HepG2 (cell line): ENCODE results near the gene STAC. TPM values are rescaled to one million over a fixed set of nuclear protein-coding genes. Genes with fewer than 3 reads are reported as not detected.

ENCODE experiments used
- ATAC-seq: fragments of 200-7000 bp; cut with Tn5 transposase; 3 replicates; pipeline ENCODE4 v1.9.1; 2020; ENCODE audit warnings: mild to moderate bottlenecking, moderate library complexity
- BruUV-seq: library from RNA; stranded (reverse); fragments of 400-500 nt; replicated peaks from 2 replicates; lab custom pipeline; 2021; lab: Mats Ljungman, UMichigan
- CTCF ChIA-PET: fragments of 300-600 bp; formaldehyde crosslinking; extraction: SDS; loops from one replicate; lab custom pipeline; 2021; ENCODE audit warnings: low total read pairs, inconsistent platforms, low intra/inter-chr PET ratio; lab: Yijun Ruan, JAX
- POLR2A ChIA-PET: fragments of 350-600 bp; sonication (Branson Sonifier 250); formaldehyde crosslinking; loops from one replicate; lab custom pipeline; 2020; ENCODE audit warnings: antibody characterized with exemption, inconsistent platforms; lab: Yijun Ruan, JAX
- DNase-seq: peaks from one replicate; pipeline ENCODE4 v3.0.0-alpha.2; 2015; ENCODE audit warnings: low spot score
- FAIRE-seq: peaks from 3 replicates; lab custom pipeline; 2011; peaks lifted over from hg19 to GRCh38; lab: Jason Lieb, UNC
- H2AFZ ChIP-seq: one replicate; pipeline ENCODE4 v1.6.1; 2011; ENCODE audit warnings: low read length, inconsistent platforms
- H3K27ac ChIP-seq: fragments of 300-600 bp; 3 replicates; pipeline ENCODE4 v1.8.0; 2011; ENCODE audit warnings: mixed run types, mild to moderate bottlenecking, mixed read lengths, low read length, inconsistent platforms; ENCODE audit not compliant: insufficient read depth; ENCODE audit errors: extremely low read length
- H3K27me3 ChIP-seq, 2 experiments: fragments of 200-600 bp in 1 of 2; 2 replicates in 1 of 2; 3 replicates in 1 of 2; pipeline versions ENCODE4 v1.6.0 to v1.8.0; 2011; ENCODE audit warnings: low read length in 2 of 2, mild to moderate bottlenecking in 2 of 2, moderate library complexity in 2 of 2, inconsistent platforms in 1 of 2; ENCODE audit not compliant: insufficient read depth in 2 of 2, control insufficient read depth in 1 of 2
- H3K36me3 ChIP-seq, 2 experiments: fragments of 200-600 bp in 1 of 2; replicated peaks in 1 of 2; 2 replicates in 1 of 2; 3 replicates in 1 of 2; pipeline versions ENCODE4 v1.5.1 to v1.8.0; 2011; ENCODE audit warnings: low read length in 2 of 2, inconsistent platforms in 1 of 2; ENCODE audit not compliant: insufficient read depth in 2 of 2, control insufficient read depth in 1 of 2
- H3K4me1 ChIP-seq: 2 replicates; pipeline ENCODE4 v1.5.1; 2012; ENCODE audit warnings: low read length, inconsistent platforms; ENCODE audit not compliant: insufficient read depth
- H3K4me2 ChIP-seq: 2 replicates; pipeline ENCODE4 v1.6.0; 2011; ENCODE audit warnings: low read depth, low read length, inconsistent platforms
- H3K4me3 ChIP-seq, 3 experiments: fragments of 200-600 bp in 1 of 3; sonication (generic), shearing (Covaris generic) in 1 of 3; replicated peaks in 1 of 3; 2 replicates each; pipeline ENCODE4 v1.5.1; 2011 to 2016; ENCODE audit warnings: low read length in 3 of 3, inconsistent platforms in 2 of 3, low read depth in 2 of 3, mild to moderate bottlenecking in 2 of 3, control low read depth in 1 of 3, mixed read lengths in 1 of 3; ENCODE audit not compliant: insufficient read depth in 1 of 3
- H3K79me2 ChIP-seq: one replicate; pipeline ENCODE4 v1.6.1; 2011; ENCODE audit warnings: low read length, inconsistent platforms; ENCODE audit not compliant: insufficient read depth
- H3K9ac ChIP-seq: 2 replicates; pipeline ENCODE4 v1.6.0; 2011; ENCODE audit warnings: mild to moderate bottlenecking, low read depth, low read length, inconsistent platforms; ENCODE audit not compliant: insufficient read depth
- H3K9me3 ChIP-seq: 2 replicates; pipeline ENCODE4 v1.5.1; 2012; ENCODE audit warnings: mild to moderate bottlenecking, low read length
- H4K20me1 ChIP-seq: 2 replicates; pipeline ENCODE4 v1.6.0; 2011; ENCODE audit warnings: inconsistent platforms, mild to moderate bottlenecking, low read length, moderate library complexity; ENCODE audit not compliant: insufficient read depth
- AKAP8 ChIP-seq: sonication (generic); formaldehyde crosslinking; IDR thresholded peaks from 2 replicates; pipeline ENCODE4 v1.5.1; 2020; ENCODE audit warnings: mild to moderate bottlenecking, missing genetic modification reagents
- E2F2 ChIP-seq: sonication (generic); formaldehyde crosslinking; IDR thresholded peaks from 2 replicates; pipeline ENCODE4 v1.4.0; 2020; ENCODE audit warnings: missing genetic modification reagents, borderline replicate concordance
- KLF11 ChIP-seq: IDR thresholded peaks from 2 replicates; pipeline ENCODE4 v1.6.1; 2016; ENCODE audit warnings: missing compliant biosample characterization
- MAZ ChIP-seq, 2 experiments: sonication (generic) in 1 of 2; formaldehyde crosslinking in 1 of 2; IDR thresholded peaks; 2 replicates each; pipeline versions ENCODE4 v1.5.0 to v1.6.1; 2012 to 2020; ENCODE audit warnings: low read depth in 2 of 2, mild to moderate bottlenecking in 2 of 2, borderline replicate concordance in 1 of 2, improper control_type of control experiment in 1 of 2, low read length in 1 of 2, missing genetic modification reagents in 1 of 2, moderate library complexity in 1 of 2
- MEIS1 ChIP-seq: sonication (generic); formaldehyde crosslinking; IDR thresholded peaks from 2 replicates; pipeline ENCODE4 v1.9.0; 2021; ENCODE audit warnings: mild to moderate bottlenecking, missing genetic modification reagents, moderate library complexity, borderline replicate concordance
- RBFOX2 ChIP-seq: fragments of 200-400 bp; formaldehyde crosslinking; IDR thresholded peaks from 2 replicates; pipeline ENCODE4 v1.6.1; 2017; ENCODE audit warnings: low read depth, mild to moderate bottlenecking, low read length
- REXO4 ChIP-seq: sonication (generic); formaldehyde crosslinking; IDR thresholded peaks from 2 replicates; pipeline ENCODE4 v1.8.0; 2022; ENCODE audit warnings: missing genetic modification reagents, mild to moderate bottlenecking, borderline replicate concordance
- SUZ12 ChIP-seq: fragments of 150-350 bp; IDR thresholded peaks from 2 replicates; pipeline ENCODE4 v1.6.1; 2014; ENCODE audit warnings: low read depth, low read length
- ZEB1 ChIP-seq: IDR thresholded peaks from 2 replicates; pipeline ENCODE4 v1.6.1; 2012; ENCODE audit warnings: mild to moderate bottlenecking, low read depth, inconsistent platforms; ENCODE audit not compliant: insufficient replicate concordance
- ZNF317 ChIP-seq: sonication (generic); formaldehyde crosslinking; IDR thresholded peaks from 2 replicates; pipeline ENCODE4 v1.5.0; 2020; ENCODE audit warnings: mild to moderate bottlenecking, missing genetic modification reagents
- ZNF761 ChIP-seq: sonication (generic); formaldehyde crosslinking; conservative IDR thresholded peaks from 2 replicates; pipeline ENCODE4 v1.4.0; 2020; ENCODE audit warnings: mild to moderate bottlenecking, missing genetic modification reagents
- ZNF792 ChIP-seq: IDR thresholded peaks from 2 replicates; pipeline ENCODE4 v1.6.1; 2016
- ZSCAN20 ChIP-seq: sonication (generic); formaldehyde crosslinking; IDR thresholded peaks from 2 replicates; pipeline ENCODE4 v1.4.0; 2020; ENCODE audit warnings: missing genetic modification reagents, mild to moderate bottlenecking, borderline replicate concordance
- WGBS: methylation state at CpG from one replicate; pipeline ENCODE4 v1.1.6; 2017; ENCODE audit warnings: low lambda C conversion rate; 5-methylcytosine and 5-hydroxymethylcytosine counted together
- in situ Hi-C: cut with HindIII; loops from 2 replicates; pipeline ENCODE4 v1.10.0; 2017; ENCODE audit warnings: low pct_unique_long_range_greater_than_20kb; ENCODE audit not compliant: extremely low pct_ligation_motif_present
- intact Hi-C: fragments of 100-400 bp; cut with micrococcal nuclease; formaldehyde crosslinking; loops from one replicate; pipeline ENCODE4 v1.10.0; 2022; ENCODE audit not compliant: unreplicated experiment
- polyA plus RNA-seq, 8 experiments: library from polyadenylated mRNA; depleted of rRNA in 3 of 8; stranded (reverse) in 7 of 8; unstranded in 1 of 8; fragments of >200 nt; fragmentation: Illumina TruSeq in 4 of 8; extraction: Trizol in 4 of 8; gene quantifications; 2 replicates each; pipeline versions ENCODE4 v1.2.1 to v1.2.3, GENCODE V29; 2011 to 2016; ENCODE audit warnings: low read depth in 4 of 8, missing spikeins in 1 of 8, mixed read lengths in 1 of 8; ENCODE audit not compliant: insufficient read depth in 1 of 8
- total RNA-seq, 5 experiments: library from RNA; depleted of rRNA; stranded (reverse); fragments of >200 nt; fragmentation: Illumina TruSeq; extraction: Trizol; gene quantifications; 2 replicates each; pipeline ENCODE4 v1.2.3, GENCODE V29; 2016; ENCODE audit warnings: low read depth in 1 of 5
- TF ChIP-seq, protein P1 (sequence below): sonication (generic); formaldehyde crosslinking; conservative IDR thresholded peaks from 2 replicates; pipeline ENCODE4 v1.8.0; 2022; ENCODE audit warnings: mild to moderate bottlenecking, moderate library complexity, missing genetic modification reagents

Gene STAC
- total and polyA plus RNA-seq, 2 of the 13 experiments (the other 11 are each of a cell fraction or from before 2014, with no cell fraction given): not detected

- H3K4me3 ChIP-seq: no peak overlapping the region
- FAIRE-seq: no peak
- H2AFZ ChIP-seq: no peak overlapping the region
- H4K20me1 ChIP-seq: no peaks in the 10 kb centered on the region
- no peaks in the 10 kb centered on the region for H3K79me2 ChIP-seq
- intact Hi-C loops (no loop called here), in situ Hi-C loops (no loop called here)
- no peak for DNase-seq
- no peak overlapping the region for H3K4me2 ChIP-seq
- BruUV-seq: no TSS peak
- TF ChIP-seq KLF11 (CRISPR knock-in tag): no peak
- TF ChIP-seq, protein P1, sequence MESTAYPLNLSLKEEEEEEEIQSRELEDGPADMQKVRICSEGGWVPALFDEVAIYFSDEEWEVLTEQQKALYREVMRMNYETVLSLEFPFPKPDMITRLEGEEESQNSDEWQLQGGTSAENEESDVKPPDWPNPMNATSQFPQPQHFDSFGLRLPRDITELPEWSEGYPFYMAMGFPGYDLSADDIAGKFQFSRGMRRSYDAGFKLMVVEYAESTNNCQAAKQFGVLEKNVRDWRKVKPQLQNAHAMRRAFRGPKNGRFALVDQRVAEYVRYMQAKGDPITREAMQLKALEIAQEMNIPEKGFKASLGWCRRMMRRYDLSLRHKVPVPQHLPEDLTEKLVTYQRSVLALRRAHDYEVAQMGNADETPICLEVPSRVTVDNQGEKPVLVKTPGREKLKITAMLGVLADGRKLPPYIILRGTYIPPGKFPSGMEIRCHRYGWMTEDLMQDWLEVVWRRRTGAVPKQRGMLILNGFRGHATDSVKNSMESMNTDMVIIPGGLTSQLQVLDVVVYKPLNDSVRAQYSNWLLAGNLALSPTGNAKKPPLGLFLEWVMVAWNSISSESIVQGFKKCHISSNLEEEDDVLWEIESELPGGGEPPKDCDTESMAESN: no peak
- no peak for TF ChIP-seq ZNF317 (CRISPR knock-in tag)
- no peak for TF ChIP-seq RBFOX2
- TF ChIP-seq ZNF792: no peak
- no peak overlapping the region for H3K27ac ChIP-seq
- H3K9me3 ChIP-seq: no peaks in the 10 kb centered on the region
- 21% methylated on average over 5 of the region's 5 CpGs for WGBS
- ChIA-PET POLR2A (no interaction called here), CTCF (no interaction called here)
- H3K27me3 ChIP-seq: no peaks in the 10 kb centered on the region
- ATAC-seq: no peak
- H3K4me1 ChIP-seq: no peaks in the 10 kb centered on the region
- H3K36me3 ChIP-seq: no peaks in the 10 kb centered on the region
- H3K9ac ChIP-seq: no peak overlapping the region
Observed at GRCh38 chr3:36457667-36458066, 77.4 kb downstream of the STAC start.

DNA sequence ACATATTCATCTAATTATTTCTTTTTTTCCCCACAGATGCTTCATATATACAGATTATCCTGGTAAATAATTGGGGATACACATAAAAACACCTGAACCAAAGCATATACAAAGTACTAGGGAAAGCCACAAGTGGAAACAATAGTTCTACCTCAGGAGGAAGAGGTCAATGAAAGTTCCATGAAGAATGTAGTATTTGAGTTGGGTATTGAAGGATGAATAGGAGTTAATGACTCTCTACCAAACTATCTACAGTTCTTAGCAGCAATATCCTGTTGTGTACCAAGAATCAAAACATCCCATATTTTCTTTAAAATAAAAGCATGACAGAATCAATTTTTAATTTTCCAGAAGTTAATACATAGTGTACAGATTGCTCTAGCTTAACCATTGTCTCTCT lies 78.9 kb downstream of the STAC start:
- in situ Hi-C loops (no loop called here), intact Hi-C loops (no loop called here)
- Histone ChIP-seq H3K4me3 (no peak overlapping the region), H3K9me3 (no peaks in the 10 kb centered on the region), H3K4me1 (no peaks in the 10 kb centered on the region), H3K9ac (no peak overlapping the region), H4K20me1 (no peaks in the 10 kb centered on the region), H2AFZ (no peak overlapping the region), H3K36me3 (no peaks in the 10 kb centered on the region), H3K27me3 (no peaks in the 10 kb centered on the region), H3K79me2 (no peaks in the 10 kb centered on the region), H3K4me2 (no peak overlapping the region), H3K27ac (no peak overlapping the region)
- ATAC-seq (no peak), DNase-seq (no peak), FAIRE-seq (no peak)
- CTCF ChIA-PET: no interaction called here
- BruUV-seq: no TSS peak
- POLR2A ChIA-PET: no interaction called here
- no peak for TF ChIP-seq ZEB1
- TF ChIP-seq MEIS1 (CRISPR knock-in tag): no peak
- no peak for TF ChIP-seq MAZ (IDR thresholded peaks at IDR 0.05; ENCODE audit: borderline replicate concordance, low read depth, low read length)
- no peak for TF ChIP-seq MAZ (CRISPR knock-in tag; IDR thresholded peaks at IDR 0.05; ENCODE audit: low read depth)
- TF ChIP-seq E2F2 (CRISPR knock-in tag): no peak
- no peak for TF ChIP-seq ZNF761 (CRISPR knock-in tag)
- TF ChIP-seq AKAP8 (CRISPR knock-in tag): no peak
- no peak for TF ChIP-seq REXO4
- no peak for TF ChIP-seq SUZ12
- no peak for TF ChIP-seq ZSCAN20 (CRISPR knock-in tag)
